Mesendoderm (in vitro differentiated cells): ENCODE results near the gene MTMR1.

ENCODE experiments used
- DNase-seq: peaks from one replicate; pipeline ENCODE4 v3.0.0; 2013
- H2AK5ac ChIP-seq: 2 replicates; pipeline ENCODE4 v1.6.1; 2013; ENCODE audit warnings: low read length, inconsistent platforms
- H2BK120ac ChIP-seq: 2 replicates; pipeline ENCODE4 v1.6.1; 2013; ENCODE audit warnings: low read depth, mild to moderate bottlenecking, low read length, moderate library complexity, mixed read lengths
- H2BK15ac ChIP-seq: replicated peaks from 2 replicates; pipeline ENCODE4 v1.6.1; 2013; ENCODE audit warnings: low read depth, mild to moderate bottlenecking, moderate library complexity
- H2BK5ac ChIP-seq: 2 replicates; pipeline ENCODE4 v1.6.1; 2013; ENCODE audit warnings: low read length, inconsistent platforms
- H3K18ac ChIP-seq: 2 replicates; pipeline ENCODE4 v1.6.1; 2013; ENCODE audit warnings: mild to moderate bottlenecking, low read length, mixed read lengths
- H3K23ac ChIP-seq: one replicate; pipeline ENCODE4 v1.6.1; 2013; ENCODE audit warnings: low read length
- H3K27ac ChIP-seq: 2 replicates; pipeline ENCODE4 v1.5.1; 2013; ENCODE audit warnings: low read depth, mild to moderate bottlenecking, inconsistent platforms, low read length, moderate library complexity
- H3K27me3 ChIP-seq: 2 replicates; pipeline ENCODE4 v1.6.1; 2013; ENCODE audit warnings: low read length, control low read depth, mild to moderate bottlenecking, inconsistent platforms; ENCODE audit not compliant: insufficient read depth, poor library complexity
- H3K36me3 ChIP-seq: 2 replicates; pipeline ENCODE4 v1.6.1; 2013; ENCODE audit warnings: low read length, inconsistent platforms; ENCODE audit not compliant: control insufficient read depth, insufficient read depth
- H3K4ac ChIP-seq: one replicate; pipeline ENCODE4 v1.6.1; 2013; ENCODE audit warnings: low read depth, mild to moderate bottlenecking, low read length, moderate library complexity
- H3K4me1 ChIP-seq: 2 replicates; pipeline ENCODE4 v1.6.1; 2013; ENCODE audit warnings: low read depth, low read length, inconsistent platforms; ENCODE audit not compliant: control insufficient read depth
- H3K4me2 ChIP-seq: 2 replicates; pipeline ENCODE4 v1.6.1; 2013; ENCODE audit warnings: low read length
- H3K4me3 ChIP-seq: 2 replicates; pipeline ENCODE4 v1.5.1; 2013; ENCODE audit warnings: mild to moderate bottlenecking, low read length
- H3K56ac ChIP-seq: one replicate; pipeline ENCODE4 v1.6.1; 2013; ENCODE audit warnings: low read length
- H3K79me1 ChIP-seq: 2 replicates; pipeline ENCODE4 v1.6.1; 2013; ENCODE audit warnings: low read length, inconsistent platforms
- H3K79me2 ChIP-seq: 2 replicates; pipeline ENCODE4 v1.6.1; 2013; ENCODE audit warnings: mild to moderate bottlenecking, low read length; ENCODE audit not compliant: control insufficient read depth, insufficient read depth
- H3K9ac ChIP-seq: 2 replicates; pipeline ENCODE4 v1.6.1; 2013; ENCODE audit warnings: low read length, inconsistent platforms
- H4K5ac ChIP-seq: one replicate; pipeline ENCODE4 v1.6.1; 2013; ENCODE audit warnings: low read length
- H4K8ac ChIP-seq: one replicate; pipeline ENCODE4 v1.6.1; 2013; ENCODE audit warnings: low read depth, mild to moderate bottlenecking, control low read depth, low read length, moderate library complexity
- WGBS: extraction: QIAGEN DNeasy Blood & Tissue Kit; methylation state at CpG from one replicate; pipeline ENCODE4 v1.1.7; 2013; ENCODE audit warnings: low lambda C conversion rate, missing lambda C conversion rate; ENCODE audit not compliant: insufficient coverage; ENCODE audit errors: extremely low coverage; 5-methylcytosine and 5-hydroxymethylcytosine counted together

The MTMR1 gene

GRCh38 chrX:150698981-150699380 is 5.8 kb downstream of the MTMR1 start:
- no peaks in the 10 kb centered on the region for H3K27me3 ChIP-seq
- no CpG with 5 or more reads among the region's 2 CpGs for WGBS
- no peak overlapping the region for H3K4me2 ChIP-seq
- DNase-seq = no peak
- H4K5ac ChIP-seq = no peak overlapping the region
- no peak overlapping the region for H4K8ac ChIP-seq
- H3K23ac ChIP-seq = no peak overlapping the region
- no peak overlapping the region for H3K4ac ChIP-seq
- H2BK15ac ChIP-seq = no peak overlapping the region
- H3K27ac ChIP-seq = no peak overlapping the region
- no peaks in the 10 kb centered on the region for H3K79me1 ChIP-seq
- no peak overlapping the region for H2AK5ac ChIP-seq
- H3K36me3 ChIP-seq = no peaks in the 10 kb centered on the region
- no peaks in the 10 kb centered on the region for H3K79me2 ChIP-seq
- H3K56ac ChIP-seq = no peak overlapping the region
- no peak overlapping the region for H2BK120ac ChIP-seq
- no peak overlapping the region for H2BK5ac ChIP-seq
- H3K4me1 ChIP-seq = no peaks in the 10 kb centered on the region
- no peak overlapping the region for H3K9ac ChIP-seq
- no peak overlapping the region for H3K18ac ChIP-seq
- no peak overlapping the region for H3K4me3 ChIP-seq

GRCh38 chrX:150700107-150700506 is 6.9 kb downstream of the MTMR1 start:
- H3K79me2 ChIP-seq = no peaks in the 10 kb centered on the region
- no peaks in the 10 kb centered on the region for H3K4me1 ChIP-seq
- no peak overlapping the region for H4K8ac ChIP-seq
- no peak overlapping the region for H2AK5ac ChIP-seq
- H4K5ac ChIP-seq = no peak overlapping the region
- no peak overlapping the region for H3K4me2 ChIP-seq
- no peak overlapping the region for H3K4ac ChIP-seq
- H3K79me1 ChIP-seq = no peaks in the 10 kb centered on the region
- no peak overlapping the region for H3K23ac ChIP-seq
- H2BK5ac ChIP-seq = no peak overlapping the region
- H3K36me3 ChIP-seq = no peaks in the 10 kb centered on the region
- H3K27ac ChIP-seq = no peak overlapping the region
- no peak overlapping the region for H3K9ac ChIP-seq
- no peak overlapping the region for H3K18ac ChIP-seq
- no peak overlapping the region for H3K56ac ChIP-seq
- DNase-seq = no peak
- H3K27me3 ChIP-seq = no peaks in the 10 kb centered on the region
- H2BK15ac ChIP-seq = no peak overlapping the region
- H3K4me3 ChIP-seq = no peak overlapping the region
- H2BK120ac ChIP-seq = no peak overlapping the region

GRCh38 chrX:150701377-150701776 is 8.2 kb downstream of the MTMR1 start:
- Histone ChIP-seq H3K27me3 (no peaks in the 10 kb centered on the region), H3K79me1 (no peaks in the 10 kb centered on the region), H3K4me1 (no peaks in the 10 kb centered on the region), H3K27ac (no peak overlapping the region), H3K9ac (no peak overlapping the region), H3K18ac (no peak overlapping the region), H2BK15ac (no peak overlapping the region), H3K79me2 (no peaks in the 10 kb centered on the region), H3K56ac (no peak overlapping the region), H3K36me3 (no peaks in the 10 kb centered on the region), H3K4me3 (no peak overlapping the region), H3K23ac (no peak overlapping the region), H2BK120ac (no peak overlapping the region), H2AK5ac (no peak overlapping the region), H3K4ac (no peak overlapping the region), H4K5ac (no peak overlapping the region), H2BK5ac (no peak overlapping the region), H3K4me2 (no peak overlapping the region), H4K8ac (no peak overlapping the region)
- no peak for DNase-seq
- no CpG with 5 or more reads among the region's 1 CpG for WGBS

GRCh38 chrX:150702966-150703694 is 9.9 kb downstream of the MTMR1 start:
- no peak for DNase-seq
- Histone ChIP-seq H3K18ac (no peak overlapping the region), H3K4me2 (no peak overlapping the region), H3K79me2 (no peaks in the 10 kb centered on the region), H4K8ac (no peak overlapping the region), H4K5ac (no peak overlapping the region), H3K4ac (no peak overlapping the region), H2BK5ac (no peak overlapping the region), H3K56ac (no peak overlapping the region), H3K27ac (no peak overlapping the region), H3K9ac (no peak overlapping the region), H3K23ac (no peak overlapping the region), H3K27me3 (no peaks in the 10 kb centered on the region), H3K79me1 (no peaks in the 10 kb centered on the region), H2BK120ac (no peak overlapping the region), H2AK5ac (no peak overlapping the region), H2BK15ac (no peak overlapping the region), H3K4me1 (no peaks in the 10 kb centered on the region), H3K36me3 (no peaks in the 10 kb centered on the region), H3K4me3 (no peak overlapping the region)
- no CpG with 5 or more reads among the region's 1 CpG for WGBS

GRCh38 chrX:150703695-150703974 is 10.4 kb downstream of the MTMR1 start:
- H3K4me2 ChIP-seq = no peak overlapping the region
- no peaks in the 10 kb centered on the region for H3K36me3 ChIP-seq
- H3K23ac ChIP-seq = no peak overlapping the region
- no peaks in the 10 kb centered on the region for H3K27me3 ChIP-seq
- no peak overlapping the region for H3K9ac ChIP-seq
- H2BK5ac ChIP-seq = no peak overlapping the region
- no peaks in the 10 kb centered on the region for H3K79me1 ChIP-seq
- no peak overlapping the region for H4K5ac ChIP-seq
- H3K79me2 ChIP-seq = no peaks in the 10 kb centered on the region
- H2BK120ac ChIP-seq = no peak overlapping the region
- no peak overlapping the region for H3K27ac ChIP-seq
- H4K8ac ChIP-seq = no peak overlapping the region
- H2AK5ac ChIP-seq = no peak overlapping the region
- no peak overlapping the region for H3K4ac ChIP-seq
- no peak overlapping the region for H2BK15ac ChIP-seq
- no peak overlapping the region for H3K4me3 ChIP-seq
- no peak for DNase-seq
- H3K56ac ChIP-seq = no peak overlapping the region
- H3K4me1 ChIP-seq = no peaks in the 10 kb centered on the region
- no peak overlapping the region for H3K18ac ChIP-seq

- no peaks in the 10 kb centered on the region for H3K79me1 ChIP-seq
- no peak overlapping the region for H3K4me3 ChIP-seq
- no peak overlapping the region for H2BK5ac ChIP-seq
- H2BK120ac ChIP-seq = no peak overlapping the region
- no peak overlapping the region for H3K56ac ChIP-seq
- no peak overlapping the region for H3K23ac ChIP-seq
- no peak overlapping the region for H3K4ac ChIP-seq
- H4K5ac ChIP-seq = no peak overlapping the region
- no CpG with 5 or more reads among the region's 3 CpGs for WGBS
- H3K18ac ChIP-seq = no peak overlapping the region
- H3K4me1 ChIP-seq = no peaks in the 10 kb centered on the region
- no peaks in the 10 kb centered on the region for H3K79me2 ChIP-seq
- no peak overlapping the region for H3K27ac ChIP-seq
- H2AK5ac ChIP-seq = no peak overlapping the region
- no peak overlapping the region for H3K9ac ChIP-seq
- H4K8ac ChIP-seq = no peak overlapping the region
- H2BK15ac ChIP-seq = no peak overlapping the region
- no peaks in the 10 kb centered on the region for H3K36me3 ChIP-seq
- H3K27me3 ChIP-seq = no peaks in the 10 kb centered on the region
- no peak for DNase-seq
- H3K4me2 ChIP-seq = no peak overlapping the region
Observed at GRCh38 chrX:150704030-150704613, 10.9 kb downstream of the MTMR1 start.
